NCI-H748 treated with DMSO at 0.1 percent for 48 hours (cell line): Measurements from ENCODE around the gene SLC29A2.
A peak's percentile ranks its signal among the peaks of the same experiment; 100 is the strongest.

Source experiments
- DNase-seq: peaks from one replicate; lab custom pipeline; 2025; lab: John Stamatoyannopoulos, UW

SLC29A2 gene

GRCh38 chr11:66347425-66348276, 23.9 kb downstream of the SLC29A2 start, which contains the start of gene B4GAT1:
Gene B4GAT1 (minus strand): TSS chr11:66347629. CDS start chr11:66347545, 84 bp downstream.
- DNase-seq: peak; percentile 89

DNA sequence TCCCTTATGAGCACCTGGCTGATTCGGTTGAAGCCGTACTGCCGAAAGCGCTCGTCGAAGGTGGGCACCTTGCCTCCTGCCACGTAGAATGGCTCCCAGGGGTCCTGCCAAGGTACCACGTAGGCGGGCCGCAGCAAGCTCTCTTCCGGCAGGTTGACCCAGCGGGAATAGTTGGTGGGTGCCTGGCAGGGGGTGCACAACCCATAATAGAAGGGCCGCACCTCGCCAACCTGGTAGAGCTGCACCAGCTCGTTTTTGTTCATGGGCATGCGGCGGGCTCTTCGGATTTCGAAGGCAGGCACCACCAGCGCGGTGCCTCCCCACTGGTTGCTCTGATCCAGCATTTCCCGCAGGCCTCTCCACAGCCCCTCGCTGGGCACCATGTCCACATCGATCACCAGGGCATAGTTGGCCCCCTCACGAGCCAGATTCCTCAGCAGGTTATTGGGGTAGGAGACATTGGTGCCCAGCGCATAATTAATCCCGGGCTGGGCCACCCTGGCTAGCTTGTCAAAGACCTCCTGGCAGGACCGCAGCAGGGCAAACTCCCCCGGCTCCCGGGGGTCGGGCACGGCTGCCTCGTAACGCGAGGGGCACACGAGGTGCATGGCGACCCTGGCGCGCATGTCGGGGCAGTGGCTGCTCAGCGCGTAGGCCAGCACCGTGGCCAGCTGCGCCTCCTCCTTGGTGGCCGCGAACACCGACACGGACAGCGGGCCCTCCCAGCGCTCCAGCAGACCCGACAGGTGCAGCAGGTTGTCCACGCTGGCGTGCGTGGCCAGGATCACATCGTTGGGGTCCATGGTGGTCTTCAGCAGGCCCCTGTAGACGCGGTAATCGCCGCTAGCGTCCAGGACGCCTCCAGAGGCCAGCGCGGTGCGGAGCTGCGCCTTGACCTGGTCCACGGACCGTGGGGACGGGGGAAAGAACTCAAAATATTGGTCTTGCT, 24.8 kb downstream of the SLC29A2 start:
- DNase-seq: no peak

- no peak for DNase-seq
These were observed 26.3 kb downstream of the SLC29A2 start for GRCh38 chr11:66345316-66345649.

GRCh38 chr11:66344550-66345315, 26.8 kb downstream of the SLC29A2 start, which contains the start of gene BRMS1:
Gene BRMS1 (minus strand): TSS chr11:66345104. CDS start chr11:66342234, 2,870 bp downstream.
- DNase-seq: peak; percentile 83

GRCh38 chr11:66343176-66343575, 28.4 kb downstream of the SLC29A2 start:
- DNase-seq: no peak

- no peak for DNase-seq
These were observed 29.9 kb downstream of the SLC29A2 start for GRCh38 chr11:66341502-66342126.

GRCh38 chr11:66340596-66341501, 30.7 kb downstream of the SLC29A2 start:
- no peak for DNase-seq

- DNase-seq: no peak
These were observed 31.7 kb downstream of the SLC29A2 start for GRCh38 chr11:66339686-66340483.

- DNase-seq: no peak
These were observed 32.3 kb downstream of the SLC29A2 start for GRCh38 chr11:66339162-66339675.

GRCh38 chr11:66338276-66339161, 33.0 kb downstream of the SLC29A2 start:
- no peak for DNase-seq

GRCh38 chr11:66337103-66337899, 34.3 kb downstream of the SLC29A2 start:
- DNase-seq: no peak

DNA sequence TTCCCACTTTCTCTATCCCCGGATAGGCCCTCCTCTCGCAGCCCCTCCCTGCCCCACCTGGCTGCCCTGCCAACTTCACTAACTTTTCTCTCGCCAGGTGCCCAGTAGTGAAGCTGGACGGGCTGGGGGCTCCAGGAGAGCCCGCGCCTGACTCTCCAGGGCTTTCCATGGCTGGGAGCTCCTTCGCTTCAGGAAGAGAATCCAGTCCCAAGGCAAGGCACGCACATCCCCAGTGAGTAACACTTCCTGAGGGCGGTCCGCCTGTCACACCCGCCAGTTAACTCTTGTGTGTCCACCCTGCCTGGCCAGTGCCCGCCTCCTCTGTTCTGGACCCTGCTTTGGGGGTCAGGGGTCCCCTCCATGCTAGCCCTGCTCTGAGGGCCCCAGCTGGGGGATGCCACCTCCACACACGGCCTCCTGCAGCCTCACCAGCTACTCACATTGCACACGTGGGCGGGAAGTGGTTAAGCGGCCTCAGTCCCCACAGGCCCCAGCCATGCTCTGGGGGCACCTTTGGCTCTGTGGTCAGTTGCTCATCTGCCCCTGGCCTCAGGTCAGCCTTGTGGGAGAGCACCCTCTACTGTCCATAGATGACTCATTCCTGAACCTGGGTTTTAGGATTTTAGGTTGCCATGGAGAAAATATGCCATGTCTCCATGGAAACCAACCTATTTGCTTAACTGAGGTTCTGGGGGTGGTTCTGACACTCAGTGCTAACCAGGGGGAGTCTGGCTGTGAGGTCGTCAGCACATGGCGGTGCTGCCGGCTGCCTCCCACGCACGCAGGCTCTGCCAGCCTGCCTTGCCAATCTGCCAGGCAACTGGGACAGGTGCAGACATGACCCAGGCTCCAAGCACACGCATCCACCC, 35.1 kb downstream of the SLC29A2 start, which contains the start of gene RIN1:
RIN1 (minus strand) TSS at position 201 of the 869 bp plus-strand sequence; CDS start at position 169, 32 bp downstream.
- DNase-seq: no peak

GRCh38 chr11:66335531-66336233, 35.9 kb downstream of the SLC29A2 start:
- DNase-seq: no peak

DNA sequence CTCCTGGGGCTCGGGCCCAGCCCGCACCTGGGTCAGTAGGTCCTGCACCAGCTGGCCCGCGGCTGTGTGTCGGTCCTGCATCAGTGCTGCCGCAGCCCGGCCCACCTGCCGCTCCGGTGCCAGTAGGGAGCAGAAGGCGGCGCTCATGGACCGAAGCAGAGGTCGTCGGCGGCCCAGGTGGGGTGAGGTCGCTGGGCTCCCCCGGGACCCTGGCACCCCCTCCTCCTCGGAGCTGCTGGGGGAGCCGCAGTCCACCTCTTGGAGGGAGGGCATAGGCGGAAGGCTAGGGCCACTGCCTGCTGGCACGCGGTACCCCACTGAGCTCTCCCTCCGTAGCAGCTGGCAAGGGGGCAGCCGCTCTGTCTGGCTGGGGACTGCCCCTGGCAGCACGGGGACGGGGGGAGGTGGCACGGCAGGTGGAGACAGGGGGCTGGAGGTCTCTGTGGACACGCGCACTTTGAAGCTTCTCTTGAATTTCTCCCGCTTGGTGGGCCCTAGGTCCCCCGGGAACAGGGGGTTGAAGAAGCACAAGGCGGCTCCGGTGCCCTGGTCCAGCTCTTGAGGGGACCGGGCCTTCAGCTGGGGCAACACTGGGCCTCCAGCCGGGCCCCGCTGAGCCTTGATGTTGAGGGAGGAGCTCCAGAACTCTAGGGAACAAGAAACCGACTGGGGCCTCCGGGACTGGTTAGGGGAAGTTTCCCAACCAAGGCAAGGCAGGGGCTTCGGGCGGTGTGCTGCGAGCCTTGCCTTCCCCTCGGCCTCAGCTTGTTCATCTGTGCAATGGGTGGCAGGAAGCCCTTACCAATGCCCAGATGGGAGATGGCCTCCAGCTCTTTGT, 36.7 kb downstream of the SLC29A2 start:
- DNase-seq: no peak
